Thyroid gland (tissue), 4 donors: ENCODE data around the gene HEG1. TPM values are rescaled to one million over a fixed set of nuclear protein-coding genes. Genes with fewer than 3 reads are reported as not detected.

Experiments used
- DNase-seq, 2 donors: peaks; one replicate each; pipeline ENCODE4 v3.0.0-alpha.2; 2019
- H3K27ac ChIP-seq, 3 donors: fragments of 200-600 bp; sonication (generic); 1 replicate in 2 of 3; 2 replicates in 1 of 3; pipeline ENCODE4 v1.5.1; 2016 to 2019; ENCODE audit warnings: mild to moderate bottlenecking in 1 of 3, moderate library complexity in 1 of 3
- H3K27me3 ChIP-seq: fragments of 200-600 bp; sonication (generic); one replicate; pipeline ENCODE4 v1.5.1; 2019
- H3K36me3 ChIP-seq, 2 donors: fragments of 200-600 bp; sonication (generic); one replicate each; pipeline ENCODE4 v1.5.1; 2016 to 2019
- H3K4me1 ChIP-seq, 2 donors: fragments of 200-600 bp; sonication (generic); one replicate each; pipeline ENCODE4 v1.5.1; 2017 to 2019
- H3K4me3 ChIP-seq, 3 donors: fragments of 200-600 bp; sonication (generic); replicated peaks in 1 of 3; 1 replicate in 2 of 3; 2 replicates in 1 of 3; pipeline ENCODE4 v1.5.1; 2016; ENCODE audit warnings: mild to moderate bottlenecking in 1 of 3
- H3K9me3 ChIP-seq: fragments of 200-600 bp; sonication (generic); one replicate; pipeline ENCODE4 v1.5.1; 2017
- CTCF ChIP-seq, 6 experiments: fragments of 200-600 bp in 3 of 6; fragments of 450-650 bp in 3 of 6; sonication (generic) in 3 of 6; IDR thresholded peaks; one replicate each; pipeline ENCODE4 v1.5.1; 2016 to 2019; ENCODE audit warnings: antibody characterized with exemption in 6 of 6, mild to moderate bottlenecking in 2 of 6, inconsistent platforms in 1 of 6, moderate library complexity in 1 of 6
- POLR2A ChIP-seq, 2 donors: fragments of 450-650 bp; IDR thresholded peaks; one replicate each; pipeline ENCODE4 v1.6.1; 2017; ENCODE audit warnings: antibody characterized with exemption in 2 of 2, mild to moderate bottlenecking in 2 of 2, moderate library complexity in 1 of 2
- WGBS, 2 donors: methylation state at CpG; one replicate each; pipeline ENCODE4 v1.1.5; 2017; 5-methylcytosine and 5-hydroxymethylcytosine counted together
- intact Hi-C: fragments of 100-400 bp; cut with DNase I; formaldehyde crosslinking; loops from one replicate; pipeline ENCODE4 v1.15.1; 2023
- total RNA-seq, 4 donors: library from RNA; depleted of rRNA; stranded (reverse); fragments of >200 nt; gene quantifications; one replicate each; pipeline ENCODE4 v1.2.3, GENCODE V29; 2016

Gene HEG1
- total RNA-seq, 4 donors from 2014 or later = 91.4 to 266 (median 199) TPM

DNA sequence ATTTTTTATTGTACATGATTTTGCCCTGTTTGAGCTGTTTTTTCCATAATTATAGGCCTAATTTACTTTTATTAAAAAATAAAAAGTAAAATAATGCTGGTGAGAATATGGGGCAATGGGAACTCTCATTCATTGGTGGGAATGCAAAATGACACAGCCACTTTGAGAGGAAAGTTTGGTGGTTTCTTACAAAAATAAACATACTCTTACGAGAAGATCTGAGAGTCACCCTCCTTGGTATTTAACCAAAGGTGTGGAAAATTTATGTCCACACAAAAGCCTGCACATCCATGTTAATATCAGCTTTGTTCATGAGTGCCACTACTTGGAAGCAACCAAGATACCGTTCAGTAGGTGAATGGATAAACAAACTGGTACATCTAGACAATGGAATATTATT lies 131.1 kb downstream of the HEG1 start:
- H3K36me3 ChIP-seq = no peaks in the 10 kb centered on the region
- H3K4me3 ChIP-seq = no peak overlapping the region
- no peaks in the 10 kb centered on the region for H3K27me3 ChIP-seq
- no peak for DNase-seq
- intact Hi-C loops = loop anchor here (5.0 to 10.0 kb wide), 3 partner anchors 240 to 663 kb away; no protein-coding TSS in a partner anchor
- WGBS, 2 donors = 87 to 93% methylated on average over 2 of the region's 2 CpGs
- no peak overlapping the region for H3K27ac ChIP-seq
- H3K9me3 ChIP-seq = no peaks in the 10 kb centered on the region
- TF ChIP-seq POLR2A (IDR thresholded peaks at IDR 0.05) (no peak), CTCF (IDR thresholded peaks at IDR 0.05) (no peak)
- H3K4me1 ChIP-seq = no peaks in the 10 kb centered on the region

- Histone ChIP-seq H3K4me1 (no peaks in the 10 kb centered on the region), H3K9me3 (no peaks in the 10 kb centered on the region), H3K36me3 (no peaks in the 10 kb centered on the region), H3K27me3 (no peaks in the 10 kb centered on the region), H3K27ac (no peak overlapping the region), H3K4me3 (no peak overlapping the region)
- TF ChIP-seq POLR2A (IDR thresholded peaks at IDR 0.05) (no peak), CTCF (IDR thresholded peaks at IDR 0.05) (no peak)
- no peak for DNase-seq
- intact Hi-C loops = loop anchor here (10.0 kb wide), 1 partner anchor 241 kb away; no protein-coding TSS in a partner anchor
Measured at GRCh38 chr3:124923833-124924232, 132.0 kb downstream of the HEG1 start.

DNA sequence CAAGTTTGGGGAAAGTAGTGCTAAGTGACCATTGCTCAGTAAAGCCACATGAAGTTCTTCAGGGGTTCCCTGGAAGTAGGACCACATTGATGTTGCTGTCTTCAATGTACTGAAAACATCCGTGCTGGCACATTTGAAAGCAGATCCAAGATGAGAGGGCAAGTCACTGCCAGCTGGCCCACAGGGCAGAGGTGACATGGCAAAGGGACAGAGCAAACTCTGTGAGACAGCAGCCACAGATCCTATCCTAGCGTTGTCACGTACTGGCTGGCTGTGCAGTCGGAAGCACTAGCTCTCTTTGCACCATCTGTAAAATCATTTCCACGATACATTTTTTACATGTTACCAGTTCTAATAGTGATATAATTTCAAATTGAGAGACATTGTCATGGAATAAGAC lies 135.1 kb downstream of the HEG1 start:
- no peak for TF ChIP-seq CTCF (IDR thresholded peaks at IDR 0.05)
- TF ChIP-seq POLR2A (IDR thresholded peaks at IDR 0.05) = no peak
- DNase-seq = no peak
- Histone ChIP-seq H3K4me1 (no peaks in the 10 kb centered on the region), H3K9me3 (no peaks in the 10 kb centered on the region), H3K36me3 (no peaks in the 10 kb centered on the region), H3K27me3 (no peaks in the 10 kb centered on the region), H3K4me3 (no peak overlapping the region), H3K27ac (no peak overlapping the region)
- intact Hi-C loops = loop anchor here (10.0 kb wide), 1 partner anchor 244 kb away; no protein-coding TSS in a partner anchor
- WGBS, 2 donors = 88 to 94% methylated on average over 5 of the region's 5 CpGs

DNA sequence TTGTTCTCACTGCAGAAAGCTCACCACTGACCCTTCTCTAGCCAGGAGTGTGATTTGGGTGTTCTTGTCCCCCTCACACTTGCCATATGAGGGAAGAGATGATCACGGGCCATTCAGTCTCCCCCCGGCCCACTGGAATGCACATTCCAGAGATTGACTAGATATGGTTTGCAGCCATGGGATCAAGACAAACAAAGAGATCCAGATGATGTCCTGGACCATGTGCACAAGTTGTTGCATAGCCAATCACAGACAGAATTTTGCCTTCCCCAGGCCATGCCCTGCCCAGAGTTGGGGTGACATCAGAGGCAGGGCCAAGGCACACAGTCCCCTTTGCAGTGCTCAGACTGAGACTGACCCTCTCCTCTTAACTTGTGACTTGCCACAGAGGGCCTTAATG lies 136.0 kb downstream of the HEG1 start:
- H3K4me1 ChIP-seq = no peaks in the 10 kb centered on the region
- intact Hi-C loops = loop anchor here (10.0 kb wide), 1 partner anchor 245 kb away; no protein-coding TSS in a partner anchor
- no peaks in the 10 kb centered on the region for H3K27me3 ChIP-seq
- no peak overlapping the region for H3K27ac ChIP-seq
- H3K36me3 ChIP-seq = no peaks in the 10 kb centered on the region
- TF ChIP-seq POLR2A (IDR thresholded peaks at IDR 0.05) = no peak
- TF ChIP-seq CTCF (IDR thresholded peaks at IDR 0.05) = no peak
- H3K4me3 ChIP-seq = no peak overlapping the region
- H3K9me3 ChIP-seq = no peaks in the 10 kb centered on the region
- 43 to 48% methylated on average over 2 of the region's 2 CpGs for WGBS, 2 donors
- no peak for DNase-seq

- TF ChIP-seq CTCF (IDR thresholded peaks at IDR 0.05) = no peak
- TF ChIP-seq POLR2A (IDR thresholded peaks at IDR 0.05) = no peak
- 93 to 100% methylated on average over 2 of the region's 2 CpGs for WGBS, 2 donors
- Histone ChIP-seq H3K27ac (no peak overlapping the region), H3K27me3 (no peaks in the 10 kb centered on the region), H3K9me3 (no peaks in the 10 kb centered on the region), H3K4me1 (no peaks in the 10 kb centered on the region), H3K4me3 (no peak overlapping the region), H3K36me3 (no peaks in the 10 kb centered on the region)
- intact Hi-C loops = no loop called here
- DNase-seq = no peak
Measured at GRCh38 chr3:124918524-124918923, 137.3 kb downstream of the HEG1 start.
